Right atrium auricular region (tissue), 2 donors: ENCODE data around the gene CRELD2. TPM values are rescaled to one million over a fixed set of nuclear protein-coding genes. Genes with fewer than 3 reads are reported as not detected.
A peak's percentile ranks its signal among the peaks of the same experiment; 100 is the strongest.

Source experiments
- DNase-seq: peaks from one replicate; pipeline ENCODE4 v3.0.0-alpha.2; 2019; ENCODE audit warnings: low spot score
- H3K27ac ChIP-seq, 2 donors: fragments of 200-600 bp; sonication (generic); 1 replicate in 1 of 2; 2 replicates in 1 of 2; pipeline ENCODE4 v1.5.1; 2016 to 2019
- H3K27me3 ChIP-seq, 2 donors: fragments of 200-600 bp; sonication (generic); one replicate each; pipeline versions ENCODE4 v1.5.1 to v1.6.0; 2017 to 2019
- H3K36me3 ChIP-seq: fragments of 200-600 bp; sonication (generic); one replicate; pipeline ENCODE4 v1.5.1; 2016
- H3K4me1 ChIP-seq, 2 donors: fragments of 200-600 bp; sonication (generic); one replicate each; pipeline versions ENCODE4 v1.5.1 to v1.6.0; 2017 to 2019
- H3K4me3 ChIP-seq, 2 donors: fragments of 200-600 bp; sonication (generic); 1 replicate in 1 of 2; 2 replicates in 1 of 2; pipeline ENCODE4 v1.5.1; 2017 to 2019; ENCODE audit warnings: mild to moderate bottlenecking in 1 of 2, moderate library complexity in 1 of 2
- H3K9me3 ChIP-seq, 2 donors: fragments of 200-600 bp; sonication (generic); one replicate each; pipeline ENCODE4 v1.5.1; 2019
- total RNA-seq, 2 donors: library from RNA; depleted of rRNA; stranded (reverse); fragments of >200 nt; gene quantifications; one replicate each; pipeline ENCODE4 v1.1.0, GENCODE V29; 2016
- TF ChIP-seq, protein P1 (sequence below), 2 donors: fragments of 200-600 bp; sonication (generic); IDR thresholded peaks; one replicate each; pipeline ENCODE4 v1.5.1; 2019; ENCODE audit warnings: antibody characterized with exemption in 2 of 2

The CRELD2 gene
- total RNA-seq, 2 donors from 2014 or later = 16.1 to 28.5 TPM

DNA sequence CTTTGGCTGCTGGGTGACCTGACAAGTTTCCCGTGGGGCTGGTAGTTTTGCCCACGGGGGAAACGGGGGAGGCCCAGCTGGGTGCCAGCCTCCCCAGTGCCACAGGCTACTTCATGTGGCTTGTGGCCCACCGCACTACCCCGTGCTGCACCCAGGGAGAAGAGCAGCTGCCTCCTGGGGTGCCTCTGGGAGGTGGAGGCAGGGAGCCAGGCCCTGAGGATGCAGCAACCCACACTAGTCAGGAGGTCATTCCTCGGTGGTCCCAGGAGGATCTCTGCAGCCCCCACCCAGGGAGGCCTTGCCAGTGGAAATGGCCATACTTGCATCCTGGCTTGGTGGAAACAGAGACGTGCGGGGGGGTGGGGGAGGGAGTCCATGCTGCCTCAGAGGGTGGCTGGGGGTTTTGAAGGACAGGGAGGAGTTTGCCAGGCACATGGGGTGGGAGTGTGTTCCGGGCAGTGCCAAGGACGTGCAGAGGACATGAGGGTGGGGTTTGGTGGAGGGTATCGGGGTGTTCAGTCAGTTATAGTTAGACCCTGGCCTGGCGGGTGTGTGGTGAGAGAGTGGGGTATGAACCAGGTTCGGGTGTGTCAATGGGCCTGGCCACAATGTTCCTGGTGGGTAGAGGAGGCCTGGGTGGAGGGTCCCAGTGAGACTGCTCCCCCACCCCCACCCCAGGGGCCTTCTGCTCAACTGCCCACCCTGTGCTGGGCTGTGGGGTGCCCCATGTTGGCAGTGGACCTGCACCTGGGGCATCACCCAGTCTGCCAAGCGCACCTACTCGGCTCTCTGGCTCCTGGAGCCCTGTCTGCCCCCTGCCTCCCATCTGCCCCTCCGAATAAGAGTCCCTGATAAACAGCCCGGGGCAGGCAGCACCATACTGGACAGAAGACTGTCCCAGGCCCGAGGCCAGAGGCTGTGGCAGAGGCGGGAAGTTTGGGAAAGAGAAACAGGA, 46.0 kb downstream of the CRELD2 start:
- TF ChIP-seq, protein P1, sequence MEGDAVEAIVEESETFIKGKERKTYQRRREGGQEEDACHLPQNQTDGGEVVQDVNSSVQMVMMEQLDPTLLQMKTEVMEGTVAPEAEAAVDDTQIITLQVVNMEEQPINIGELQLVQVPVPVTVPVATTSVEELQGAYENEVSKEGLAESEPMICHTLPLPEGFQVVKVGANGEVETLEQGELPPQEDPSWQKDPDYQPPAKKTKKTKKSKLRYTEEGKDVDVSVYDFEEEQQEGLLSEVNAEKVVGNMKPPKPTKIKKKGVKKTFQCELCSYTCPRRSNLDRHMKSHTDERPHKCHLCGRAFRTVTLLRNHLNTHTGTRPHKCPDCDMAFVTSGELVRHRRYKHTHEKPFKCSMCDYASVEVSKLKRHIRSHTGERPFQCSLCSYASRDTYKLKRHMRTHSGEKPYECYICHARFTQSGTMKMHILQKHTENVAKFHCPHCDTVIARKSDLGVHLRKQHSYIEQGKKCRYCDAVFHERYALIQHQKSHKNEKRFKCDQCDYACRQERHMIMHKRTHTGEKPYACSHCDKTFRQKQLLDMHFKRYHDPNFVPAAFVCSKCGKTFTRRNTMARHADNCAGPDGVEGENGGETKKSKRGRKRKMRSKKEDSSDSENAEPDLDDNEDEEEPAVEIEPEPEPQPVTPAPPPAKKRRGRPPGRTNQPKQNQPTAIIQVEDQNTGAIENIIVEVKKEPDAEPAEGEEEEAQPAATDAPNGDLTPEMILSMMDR (IDR thresholded peaks at IDR 0.05) = no peak
- Histone ChIP-seq H3K27me3 (no peaks in the 10 kb centered on the region), H3K4me1 (peaks cover 0 to 82% of the 10 kb centered on the region in 2 donors), H3K9me3 (no peaks in the 10 kb centered on the region), H3K4me3 (peak overlapping the region in 1 of 2 donors; percentile 80), H3K36me3 (peaks cover 30% of the 10 kb centered on the region), H3K27ac (peak overlapping the region; percentile 96 to 98)
- DNase-seq = no peak

DNA sequence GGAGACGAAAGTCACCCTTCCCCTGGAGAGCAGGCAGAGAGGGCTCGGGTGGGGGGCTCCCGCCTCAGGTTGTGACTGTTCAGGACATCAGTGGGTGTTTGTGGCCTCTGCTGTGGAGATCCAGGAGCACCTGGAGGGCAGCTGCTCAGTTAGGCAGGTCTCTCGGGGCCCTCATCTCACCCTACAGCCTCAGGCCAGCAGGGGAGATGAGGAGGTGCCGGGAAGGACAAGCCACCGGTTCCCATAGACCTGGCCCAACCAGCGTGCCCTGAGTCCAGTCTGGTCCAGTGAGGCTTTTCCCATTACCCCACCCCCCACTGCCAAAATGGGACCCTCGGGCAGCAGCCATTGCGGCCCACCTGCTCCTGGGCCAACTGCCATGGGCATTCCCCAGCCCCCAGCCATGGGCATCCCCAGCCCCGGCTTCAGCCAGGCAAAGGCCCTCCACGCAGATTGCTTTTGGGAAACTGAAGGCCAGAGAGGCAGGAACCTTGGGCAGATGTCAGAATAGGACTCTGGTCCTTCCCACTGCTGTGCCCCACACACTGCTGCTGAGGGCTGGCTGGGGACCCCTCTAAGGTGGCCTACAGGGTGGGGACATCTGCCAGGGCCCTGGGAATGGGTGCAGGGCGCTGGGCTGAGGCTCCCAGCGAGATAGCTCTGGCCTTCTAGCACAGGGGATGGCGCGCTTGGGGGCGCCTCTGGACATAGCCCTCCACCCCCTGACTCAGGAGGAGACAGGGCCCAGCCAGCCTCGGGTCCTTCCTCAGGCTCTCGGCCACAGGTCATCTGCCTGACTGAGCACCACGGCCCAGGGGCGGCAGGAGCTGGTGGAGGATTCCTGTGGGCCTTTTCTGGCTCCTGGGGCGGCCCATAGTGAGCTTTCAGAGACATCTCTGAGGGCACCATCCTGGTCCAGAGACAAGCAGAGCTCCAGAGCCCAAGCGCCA, 46.9 kb downstream of the CRELD2 start:
- Histone ChIP-seq H3K36me3 (peaks cover 30% of the 10 kb centered on the region), H3K4me1 (peaks cover 0 to 85% of the 10 kb centered on the region in 2 donors), H3K27ac (peak overlapping the region; percentile 96 to 98), H3K4me3 (no peak overlapping the region), H3K9me3 (no peaks in the 10 kb centered on the region), H3K27me3 (no peaks in the 10 kb centered on the region)
- no peak for DNase-seq
- TF ChIP-seq, protein P1 (IDR thresholded peaks at IDR 0.05) = no peak

DNA sequence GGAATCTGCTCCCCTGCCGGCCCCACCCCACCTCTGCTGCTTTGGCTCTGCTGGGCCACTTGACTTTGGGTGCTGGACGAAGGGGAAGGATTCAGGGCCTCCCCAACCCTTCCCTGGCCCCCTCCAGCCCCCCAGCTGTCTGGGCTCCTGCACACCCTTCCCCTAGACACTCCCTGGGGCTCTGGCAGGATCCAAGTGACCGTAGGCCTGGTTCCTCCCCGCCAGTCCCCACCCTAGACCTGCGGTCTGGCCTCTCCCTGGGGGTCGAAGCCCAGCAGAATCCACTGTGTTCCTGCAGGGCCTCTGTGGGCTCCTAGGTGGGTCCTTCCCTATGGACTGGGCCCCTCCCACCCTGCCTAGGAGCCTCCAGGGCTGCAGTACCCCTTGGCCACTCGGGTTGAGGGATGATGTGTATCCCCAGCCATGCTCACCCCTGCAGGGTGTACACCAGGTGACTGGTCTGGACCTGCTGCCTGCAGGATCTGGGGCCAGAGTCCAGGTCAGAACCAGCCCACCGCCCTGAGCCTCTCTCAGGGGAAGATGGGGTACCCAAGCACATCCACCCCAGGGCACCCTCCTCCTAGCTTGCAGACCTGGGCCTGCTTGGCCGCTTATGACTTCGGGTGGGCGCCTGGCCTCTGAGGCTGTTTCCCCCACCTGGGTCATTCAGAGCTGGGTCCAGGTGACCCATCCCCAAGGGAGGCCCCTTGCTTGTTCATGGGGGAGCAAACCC, 47.8 kb downstream of the CRELD2 start:
- H3K36me3 ChIP-seq = peaks cover 28% of the 10 kb centered on the region
- H3K4me3 ChIP-seq = no peak overlapping the region
- peaks cover 0 to 93% of the 10 kb centered on the region in 2 donors for H3K4me1 ChIP-seq
- peak overlapping the region; percentile 96 to 98 for H3K27ac ChIP-seq
- DNase-seq = no peak
- H3K9me3 ChIP-seq = no peaks in the 10 kb centered on the region
- H3K27me3 ChIP-seq = no peaks in the 10 kb centered on the region
- TF ChIP-seq, protein P1 (IDR thresholded peaks at IDR 0.05) = no peak

DNA sequence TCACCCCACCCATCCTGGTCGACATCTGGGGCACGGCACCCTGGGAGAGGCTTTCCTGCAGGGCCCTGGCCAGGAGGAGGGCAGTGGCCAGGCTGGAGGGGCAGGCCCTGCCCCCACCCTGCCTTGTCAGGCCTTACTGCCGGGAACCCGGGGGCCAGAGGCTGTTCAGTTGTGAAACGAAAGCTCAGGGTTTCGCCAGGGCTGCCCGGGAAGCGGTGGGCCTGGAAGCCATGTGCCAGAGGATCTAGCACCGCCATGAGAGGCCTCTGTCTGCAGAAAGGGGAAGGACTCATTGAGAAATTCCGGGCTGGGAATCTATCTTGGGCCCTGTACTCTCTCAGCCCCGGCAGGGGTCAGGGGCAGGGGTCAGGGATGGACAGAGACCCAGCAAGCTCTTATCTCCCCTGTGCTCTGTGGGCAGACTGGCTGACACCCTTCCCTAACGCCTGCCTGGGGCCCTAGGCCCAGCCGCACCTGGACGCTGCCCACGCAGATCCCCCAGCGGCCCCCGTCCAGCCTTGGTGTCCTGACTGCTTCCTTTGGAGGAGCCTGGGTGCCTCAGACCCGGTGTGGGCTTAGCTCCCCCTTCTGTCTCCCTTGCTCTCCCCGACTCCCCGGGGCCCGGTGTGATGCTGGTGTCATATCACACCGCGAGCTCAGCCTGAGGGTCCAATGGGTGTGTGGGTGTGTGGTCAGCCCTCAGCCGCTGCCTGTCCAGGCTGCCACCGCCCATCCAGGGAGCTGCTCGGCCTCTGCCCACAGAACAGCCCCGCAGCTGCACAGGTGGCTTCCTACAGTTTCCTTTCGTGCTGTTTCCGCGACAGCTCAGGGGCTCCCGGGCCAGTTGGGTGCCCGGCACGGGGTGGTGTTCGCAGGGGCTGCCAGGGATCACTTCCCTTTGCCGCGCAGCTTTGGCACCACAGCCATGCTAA, 48.6 kb downstream of the CRELD2 start:
- H3K9me3 ChIP-seq = no peaks in the 10 kb centered on the region
- H3K4me3 ChIP-seq = peak overlapping the region in 1 of 2 donors; percentile 31
- no peaks in the 10 kb centered on the region for H3K27me3 ChIP-seq
- H3K36me3 ChIP-seq = peaks cover 20% of the 10 kb centered on the region
- TF ChIP-seq, protein P1 (IDR thresholded peaks at IDR 0.05) = no peak
- DNase-seq = peak; percentile 80
- peaks cover 0 to 97% of the 10 kb centered on the region in 2 donors for H3K4me1 ChIP-seq
- H3K27ac ChIP-seq = peak overlapping the region; percentile 96 to 98
